ENCODE results near the gene RREB1.

The RREB1 gene

GRCh38 chr6:7100753-7101081 lies 7.0 kb upstream of the RREB1 start:
- no peaks in the 10 kb centered on the region for H3K27me3 ChIP-seq (ENCODE audit: control insufficient read depth, insufficient read depth, low read length)
- no peak overlapping the region for H2AFZ ChIP-seq
- H3K27ac ChIP-seq, result no peak overlapping the region
- H3K9me3 ChIP-seq (ENCODE audit: control insufficient read depth, low read length), result no peaks in the 10 kb centered on the region
- no peak overlapping the region for H3K4me2 ChIP-seq (ENCODE audit: low read length)
- no peak for TF ChIP-seq CTCF (IDR thresholded peaks at IDR 0.05)
- H3K4me1 ChIP-seq, result no peaks in the 10 kb centered on the region
- H3K79me2 ChIP-seq, result no peaks in the 10 kb centered on the region
- no peaks in the 10 kb centered on the region for H3K36me3 ChIP-seq (ENCODE audit: control insufficient read depth, insufficient read depth, low read length)
- no peak overlapping the region for H3K9ac ChIP-seq
- H3K4me3 ChIP-seq (ENCODE audit: low read depth, low read length), result no peak overlapping the region

GRCh38 chr6:7101290-7101689 lies 6.5 kb upstream of the RREB1 start:
- no peak for TF ChIP-seq CTCF (IDR thresholded peaks at IDR 0.05)
- no peaks in the 10 kb centered on the region for H3K36me3 ChIP-seq (ENCODE audit: control insufficient read depth, insufficient read depth, low read length)
- no peak overlapping the region for H3K27ac ChIP-seq

GRCh38 chr6:7104752-7105151 lies 3.0 kb upstream of the RREB1 start:
- H3K4me3 ChIP-seq (ENCODE audit: low read depth, low read length), result no peak overlapping the region
- no peak for TF ChIP-seq CTCF (IDR thresholded peaks at IDR 0.05)
- peaks cover 8% of the 10 kb centered on the region for H3K79me2 ChIP-seq
- H3K4me1 ChIP-seq, result peaks cover 3% of the 10 kb centered on the region
- no peak overlapping the region for H3K4me2 ChIP-seq (ENCODE audit: low read length)
- H3K36me3 ChIP-seq (ENCODE audit: control insufficient read depth, insufficient read depth, low read length), result no peaks in the 10 kb centered on the region
- no peaks in the 10 kb centered on the region for H3K9me3 ChIP-seq (ENCODE audit: control insufficient read depth, low read length)
- H3K27ac ChIP-seq, result no peak overlapping the region
- no peak overlapping the region for H2AFZ ChIP-seq
- no peak overlapping the region for H3K9ac ChIP-seq
- H3K27me3 ChIP-seq (ENCODE audit: control insufficient read depth, insufficient read depth, low read length), result no peaks in the 10 kb centered on the region

More at GRCh38 chr6:7101290-7101689, 6.5 kb upstream of the RREB1 start:
- no peak overlapping the region for H3K9ac ChIP-seq
- H3K4me1 ChIP-seq, result no peaks in the 10 kb centered on the region
- no peak overlapping the region for H3K4me3 ChIP-seq (ENCODE audit: low read depth, low read length)
- H3K9me3 ChIP-seq (ENCODE audit: control insufficient read depth, low read length), result no peaks in the 10 kb centered on the region
- no peaks in the 10 kb centered on the region for H3K27me3 ChIP-seq (ENCODE audit: control insufficient read depth, insufficient read depth, low read length)
- no peaks in the 10 kb centered on the region for H3K79me2 ChIP-seq
- no peak overlapping the region for H3K4me2 ChIP-seq (ENCODE audit: low read length)
- no peak overlapping the region for H2AFZ ChIP-seq

DNA sequence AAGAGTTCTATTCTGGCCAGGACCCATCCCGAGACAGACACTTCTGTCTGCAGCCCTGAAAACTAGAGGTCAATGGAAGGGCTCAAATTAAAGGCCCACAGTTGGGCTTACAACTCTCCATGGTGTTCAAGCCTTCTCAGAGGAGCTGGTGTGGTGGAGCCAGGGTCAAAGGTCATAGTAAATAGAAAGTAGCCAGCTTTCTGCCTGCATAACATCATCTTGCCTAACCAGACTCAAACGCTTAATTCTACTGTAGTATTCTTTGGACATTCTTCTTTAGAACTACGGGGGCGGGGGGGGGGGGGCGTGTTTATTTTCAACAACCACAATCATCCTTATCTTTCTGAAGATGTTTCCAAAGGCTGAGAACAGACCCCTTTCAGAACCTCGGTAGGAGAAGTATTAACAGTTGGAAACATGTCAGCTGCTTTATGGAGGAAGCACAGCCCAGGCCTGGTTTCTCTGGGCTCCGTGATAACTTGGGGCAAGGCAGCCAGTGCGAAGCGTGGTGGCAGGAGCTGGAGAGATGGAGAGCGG lies 1.5 kb upstream of the RREB1 start:
- Histone ChIP-seq H3K79me2 (peaks cover 13% of the 10 kb centered on the region), H3K9ac (no peak overlapping the region), H3K27me3 (ENCODE audit: control insufficient read depth, insufficient read depth, low read length) (no peaks in the 10 kb centered on the region), H3K4me1 (peaks cover 4% of the 10 kb centered on the region), H3K4me3 (ENCODE audit: low read depth, low read length) (no peak overlapping the region), H3K4me2 (ENCODE audit: low read length) (no peak overlapping the region), H3K9me3 (ENCODE audit: control insufficient read depth, low read length) (no peaks in the 10 kb centered on the region), H3K27ac (peak overlapping the region; percentile 53), H3K36me3 (ENCODE audit: control insufficient read depth, insufficient read depth, low read length) (no peaks in the 10 kb centered on the region), H2AFZ (peak overlapping the region; percentile 98)
- TF ChIP-seq CTCF (IDR thresholded peaks at IDR 0.05), result no peak

Measured in parathyroid adenoma (tissue), 2 donors.